Fibroblast of gingiva (primary cell): ENCODE results near the gene GALNT1.

Experiments used
- DNase-seq: peaks from one replicate; pipeline ENCODE4 v3.0.0-alpha.2; 2011; ENCODE audit warnings: low read depth

Gene GALNT1

DNA sequence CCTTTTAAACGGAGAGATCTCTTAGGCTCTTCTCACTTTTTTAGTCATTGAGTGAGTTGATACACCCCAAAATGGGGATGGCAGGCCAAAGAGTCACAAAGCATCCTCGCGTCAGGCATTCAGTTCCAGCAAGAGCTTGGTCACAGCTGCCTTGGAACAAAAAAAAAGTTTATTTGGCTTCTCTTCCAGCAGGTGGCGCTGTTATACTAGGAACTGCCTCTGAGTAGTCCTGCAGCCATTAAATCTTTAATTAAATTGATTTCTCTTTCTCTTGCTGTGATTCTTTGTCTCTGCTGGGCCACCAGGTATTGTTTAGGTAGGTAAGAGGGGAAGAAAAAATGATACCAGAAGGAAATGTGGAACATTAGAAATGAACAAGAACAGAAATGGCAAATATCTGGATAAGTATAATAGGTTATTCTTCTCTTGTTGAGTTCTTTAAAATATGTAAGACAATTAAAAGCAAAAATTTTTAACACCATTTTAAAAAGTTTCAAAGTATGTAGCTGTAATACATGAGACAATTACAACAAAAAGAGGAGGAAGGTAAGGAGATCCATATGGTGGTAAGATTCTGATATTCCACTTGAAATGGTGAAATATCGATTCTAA lies 175.1 kb downstream of the GALNT1 start:
- DNase-seq, result peak; percentile 52
